IMR-90 (cell line): ENCODE measurements around the gene LGALS3. TPM values are rescaled to one million over a fixed set of nuclear protein-coding genes. Genes with fewer than 3 reads are reported as not detected.
A peak's percentile ranks its signal among the peaks of the same experiment; 100 is the strongest.

Source experiments
- ATAC-seq: fragments of 200-7000 bp; cut with Tn5 transposase; 2 replicates; pipeline ENCODE4 v1.9.1; 2020; ENCODE audit warnings: low read depth, mild to moderate bottlenecking, moderate library complexity
- BruUV-seq: library from RNA; stranded (reverse); fragments of 400-500 nt; replicated peaks from 2 replicates; lab custom pipeline; 2021; lab: Mats Ljungman, UMichigan
- CTCF ChIA-PET: fragments of 300-600 bp; formaldehyde crosslinking; extraction: SDS; loops from one replicate; lab custom pipeline; 2021; ENCODE audit warnings: antibody characterized with exemption; lab: Yijun Ruan, JAX
- POLR2A ChIA-PET: fragments of 300-600 bp; sonication (Branson Sonifier 250); formaldehyde crosslinking; loops from one replicate; lab custom pipeline; 2022; ENCODE audit warnings: antibody characterized with exemption; ENCODE audit not compliant: unreplicated experiment; lab: Charles Lee
- DNase-seq: peaks from one replicate; pipeline ENCODE4 v3.0.0; 2013
- H2AFZ ChIP-seq: replicated peaks from 2 replicates; pipeline ENCODE3; 2013; ENCODE audit warnings: low read length, mild to moderate bottlenecking; ENCODE audit not compliant: poor library complexity
- H2AK5ac ChIP-seq: 2 replicates; pipeline ENCODE4 v1.6.1; 2013; ENCODE audit warnings: low read depth, low read length, inconsistent platforms
- H2AK9ac ChIP-seq: replicated peaks from 2 replicates; pipeline ENCODE3; 2013; ENCODE audit warnings: mild to moderate bottlenecking, low read depth, low read length, moderate library complexity; ENCODE audit not compliant: poor library complexity
- H2BK120ac ChIP-seq: 2 replicates; pipeline ENCODE4 v1.6.1; 2013; ENCODE audit warnings: low read depth, low read length, inconsistent platforms
- H2BK15ac ChIP-seq: 3 replicates; pipeline ENCODE4 v1.6.1; 2013; ENCODE audit warnings: low read depth, low read length, inconsistent platforms
- H2BK20ac ChIP-seq: 2 replicates; pipeline ENCODE4 v1.6.1; 2013; ENCODE audit warnings: low read depth, mild to moderate bottlenecking, inconsistent platforms, low read length, moderate library complexity
- H2BK5ac ChIP-seq: 2 replicates; pipeline ENCODE4 v1.6.1; 2013; ENCODE audit warnings: mild to moderate bottlenecking, low read depth, low read length, inconsistent platforms; ENCODE audit not compliant: poor library complexity, severe bottlenecking
- H3K14ac ChIP-seq: replicated peaks from 2 replicates; pipeline ENCODE4 v1.6.1; 2013; ENCODE audit warnings: low read depth, low read length, inconsistent platforms
- H3K18ac ChIP-seq: 2 replicates; pipeline ENCODE4 v1.6.1; 2013; ENCODE audit warnings: low read depth, low read length, control low read depth
- H3K23ac ChIP-seq: 2 replicates; pipeline ENCODE4 v1.6.1; 2013; ENCODE audit warnings: low read depth, low read length, inconsistent platforms
- H3K27ac ChIP-seq: 2 replicates; pipeline ENCODE4 v1.5.1; 2013; ENCODE audit warnings: mild to moderate bottlenecking, control low read depth, low read length; ENCODE audit not compliant: insufficient read depth
- H3K27me3 ChIP-seq: 2 replicates; pipeline ENCODE4 v1.6.1; 2013; ENCODE audit warnings: low read length; ENCODE audit not compliant: control insufficient read depth, insufficient read depth
- H3K36me3 ChIP-seq: 2 replicates; pipeline ENCODE4 v1.6.1; 2013; ENCODE audit warnings: low read length, mixed read lengths; ENCODE audit not compliant: control insufficient read depth, insufficient read depth
- H3K4ac ChIP-seq: 2 replicates; pipeline ENCODE4 v1.6.1; 2013; ENCODE audit warnings: low read depth, low read length, inconsistent platforms
- H3K4me1 ChIP-seq: 2 replicates; pipeline ENCODE4 v1.6.1; 2013; ENCODE audit warnings: low read length, mixed read lengths; ENCODE audit not compliant: control insufficient read depth, insufficient read depth
- H3K4me2 ChIP-seq: 2 replicates; pipeline ENCODE4 v1.6.1; 2013; ENCODE audit warnings: low read depth, mild to moderate bottlenecking, control low read depth, low read length, moderate library complexity
- H3K4me3 ChIP-seq: 2 replicates; pipeline ENCODE4 v1.5.1; 2013; ENCODE audit warnings: low read depth, mild to moderate bottlenecking, control low read depth, low read length, moderate library complexity; ENCODE audit not compliant: insufficient read depth
- H3K56ac ChIP-seq: 2 replicates; pipeline ENCODE4 v1.6.1; 2013; ENCODE audit warnings: low read length, inconsistent platforms; ENCODE audit not compliant: insufficient read depth; ENCODE audit errors: extremely low read depth
- H3K79me1 ChIP-seq, 2 experiments: 2 replicates each; pipeline ENCODE4 v1.6.1; 2013; ENCODE audit warnings: low read length in 2 of 2, inconsistent platforms in 1 of 2, low read depth in 1 of 2
- H3K9ac ChIP-seq: 2 replicates; pipeline ENCODE4 v1.6.1; 2013; ENCODE audit warnings: low read depth, low read length, control low read depth
- H3K9me1 ChIP-seq: 2 replicates; pipeline ENCODE4 v1.6.1; 2013; ENCODE audit warnings: low read length, inconsistent platforms; ENCODE audit not compliant: insufficient read depth
- H3K9me3 ChIP-seq: 2 replicates; pipeline ENCODE4 v1.6.1; 2013; ENCODE audit warnings: low read length; ENCODE audit not compliant: control insufficient read depth, insufficient read depth
- H4K20me1 ChIP-seq: 2 replicates; pipeline ENCODE4 v1.6.1; 2013; ENCODE audit warnings: low read length, inconsistent platforms; ENCODE audit not compliant: insufficient read depth
- H4K5ac ChIP-seq: 2 replicates; pipeline ENCODE4 v1.6.1; 2013; ENCODE audit warnings: mild to moderate bottlenecking, low read depth, low read length, control low read depth
- H4K8ac ChIP-seq, 2 experiments: 2 replicates each; pipeline ENCODE4 v1.6.1; 2013; ENCODE audit warnings: low read depth in 2 of 2, low read length in 2 of 2, control low read depth in 1 of 2, inconsistent platforms in 1 of 2
- H4K91ac ChIP-seq: 2 replicates; pipeline ENCODE4 v1.6.1; 2013; ENCODE audit warnings: low read depth, low read length, inconsistent platforms; ENCODE audit not compliant: insufficient read depth
- BHLHE40 ChIP-seq: fragments of 150-350 bp; IDR thresholded peaks from 2 replicates; pipeline ENCODE4 v1.6.1; 2016; ENCODE audit warnings: mild to moderate bottlenecking, low read depth, low read length
- CEBPB ChIP-seq: IDR thresholded peaks from 2 replicates; pipeline ENCODE4 v1.6.1; 2012; ENCODE audit warnings: low read depth, low read length, improper control_type of control experiment
- CHD1 ChIP-seq: IDR thresholded peaks from 2 replicates; pipeline ENCODE4 v1.6.1; 2012; ENCODE audit warnings: low read depth, low read length, improper control_type of control experiment
- CTCF ChIP-seq: conservative IDR thresholded peaks from 2 replicates; pipeline ENCODE4 v1.5.1; 2012; ENCODE audit warnings: mild to moderate bottlenecking, low read depth, low read length, improper control_type of control experiment
- ELK1 ChIP-seq: fragments of 150-350 bp; IDR thresholded peaks from 2 replicates; pipeline ENCODE4 v1.6.1; 2016; ENCODE audit warnings: low read depth, mild to moderate bottlenecking, low read length, moderate library complexity, borderline replicate concordance
- FOS ChIP-seq: fragments of 150-350 bp; IDR thresholded peaks from 2 replicates; pipeline ENCODE4 v1.6.1; 2016; ENCODE audit warnings: low read depth, low read length
- MAFK ChIP-seq: IDR thresholded peaks from 2 replicates; pipeline ENCODE4 v1.6.1; 2012; ENCODE audit warnings: low read depth, low read length, improper control_type of control experiment
- MAZ ChIP-seq: IDR thresholded peaks from 2 replicates; pipeline ENCODE4 v1.6.1; 2012; ENCODE audit warnings: low read depth, mild to moderate bottlenecking, low read length, improper control_type of control experiment, moderate library complexity, borderline replicate concordance
- MXI1 ChIP-seq: IDR thresholded peaks from 2 replicates; pipeline ENCODE4 v1.6.1; 2012; ENCODE audit warnings: low read depth, mild to moderate bottlenecking, low read length, moderate library complexity, borderline replicate concordance
- NFE2L2 ChIP-seq: fragments of 150-350 bp; IDR thresholded peaks from 2 replicates; pipeline ENCODE4 v1.6.1; 2016; ENCODE audit warnings: low read depth, mild to moderate bottlenecking, low read length
- POLR2A ChIP-seq: IDR thresholded peaks from 2 replicates; pipeline ENCODE4 v1.6.1; 2012; ENCODE audit warnings: mild to moderate bottlenecking, low read depth, low read length
- RAD21 ChIP-seq: IDR thresholded peaks from 2 replicates; pipeline ENCODE4 v1.6.1; 2012; ENCODE audit warnings: low read length, improper control_type of control experiment
- RCOR1 ChIP-seq: IDR thresholded peaks from 2 replicates; pipeline ENCODE4 v1.6.1; 2012; ENCODE audit warnings: mild to moderate bottlenecking, low read length, improper control_type of control experiment; ENCODE audit not compliant: insufficient replicate concordance
- RFX5 ChIP-seq: IDR thresholded peaks from 2 replicates; pipeline ENCODE4 v1.8.0; 2012; ENCODE audit warnings: low read depth, mild to moderate bottlenecking, low read length, moderate library complexity
- SMC3 ChIP-seq: fragments of 150-350 bp; IDR thresholded peaks from 2 replicates; pipeline ENCODE4 v1.6.1; 2016; ENCODE audit warnings: low read depth, mild to moderate bottlenecking, antibody characterized with exemption, low read length, moderate library complexity
- WGBS, 2 experiments: methylation state at CpG; one replicate each; pipeline versions ENCODE4 v1.1.5 to v1.1.7; 2013; ENCODE audit warnings: missing lambda C conversion rate in 2 of 2; ENCODE audit not compliant: insufficient read length in 1 of 2; ENCODE audit errors: extremely low coverage in 2 of 2; 5-methylcytosine and 5-hydroxymethylcytosine counted together
- dilution Hi-C: fragments of 300-500 bp; cut with HindIII; formaldehyde crosslinking; loops from one replicate; pipeline ENCODE4 v1.14.3; 2018; ENCODE audit warnings: low sequenced_read_pairs; ENCODE audit not compliant: unreplicated experiment
- in situ Hi-C: fragments of 300-500 bp; cut with MboI; formaldehyde crosslinking; loops from 3 replicates; pipeline ENCODE4 v1.14.3; 2019; ENCODE audit warnings: low sequenced_read_pairs, inconsistent platforms, mixed read lengths
- intact Hi-C: fragments of 100-400 bp; cut with micrococcal nuclease; formaldehyde crosslinking; loops from 2 replicates; pipeline ENCODE4 v1.10.0; 2022
- polyA plus RNA-seq, 3 experiments: library from polyadenylated mRNA; depleted of rRNA; stranded (reverse); fragments of >200 nt; gene quantifications; 2 replicates each; pipeline ENCODE4 v1.2.3, GENCODE V29; 2012; ENCODE audit warnings: low replicate concordance in 1 of 3
- total RNA-seq: library from RNA; depleted of rRNA; stranded (reverse); fragments of >200 nt; gene quantifications from 2 replicates; pipeline ENCODE4 v1.2.3, GENCODE V29; 2012

The LGALS3 gene
- total and polyA plus RNA-seq, 2 of the 4 experiments (the other 2 are of a cell fraction) = 84.4 to 171 TPM

DNA sequence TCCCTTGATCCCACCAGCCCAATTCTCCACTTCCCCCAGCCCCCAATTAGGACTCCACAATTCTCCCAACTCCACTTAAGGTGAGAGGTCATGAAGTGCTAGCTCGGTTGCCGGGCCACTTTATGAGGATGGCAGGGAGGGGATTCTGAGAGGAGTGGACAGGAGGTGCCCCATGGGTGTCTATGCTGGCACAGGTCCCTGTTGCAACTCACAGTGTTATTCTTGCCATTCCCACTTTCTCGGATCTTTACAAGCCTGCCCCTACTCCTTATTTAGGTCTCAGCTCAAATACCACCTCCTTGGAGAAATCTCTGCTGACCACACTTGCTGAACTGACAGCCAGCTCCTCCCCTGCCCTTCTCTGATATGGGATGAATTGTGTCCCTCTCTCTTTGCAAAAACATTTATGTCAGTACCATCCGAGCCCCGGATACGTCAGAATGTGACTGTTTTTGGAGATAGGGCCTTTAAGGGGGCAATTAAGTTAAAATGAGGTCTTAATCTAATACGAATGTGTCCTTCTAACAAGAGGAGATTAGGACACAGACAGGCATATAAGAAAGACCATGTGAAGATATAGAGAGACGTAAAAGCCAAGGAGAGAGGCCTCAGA lies 4.2 kb upstream of the LGALS3 start (continued):
- TF ChIP-seq MAZ (no peak), MXI1 (no peak), NFE2L2 (no peak), RFX5 (no peak), RAD21 (no peak), CEBPB (no peak)

GRCh38 chr14:55125403-55125802 lies 3.6 kb upstream of the LGALS3 start:
- Histone ChIP-seq H3K9me3 (no peaks in the 10 kb centered on the region), H3K4ac (peak overlapping the region; percentile 36), H4K91ac (no peak overlapping the region; the same call in 1 of the 2 replicates), H2BK20ac (no peak overlapping the region), H2AK5ac (peak overlapping the region; percentile 50), H3K79me1 (peaks cover 0 to 7% of the 10 kb centered on the region in 2 experiments; a peak in 3 of 4 replicates), H4K5ac (no peak overlapping the region), H3K4me2 (no peak overlapping the region), H3K9me1 (peaks cover 5% of the 10 kb centered on the region), H3K14ac (no peak overlapping the region), H3K27me3 (no peaks in the 10 kb centered on the region), H3K23ac (no peak overlapping the region), H3K27ac (no peak overlapping the region), H2BK15ac (0 out of 3 replicates have a peak overlapping the region, but pooled peaks have one; percentile 20), H3K4me1 (peaks cover 16% of the 10 kb centered on the region), H2BK120ac (no peak overlapping the region; the same call in 1 of the 2 replicates), H3K36me3 (no peaks in the 10 kb centered on the region), H3K56ac (no peak overlapping the region), H2AK9ac (peak overlapping the region; percentile 62), H2AFZ (peak overlapping the region; percentile 38), H3K4me3 (no peak overlapping the region), H2BK5ac (no peak overlapping the region), H3K18ac (no peak overlapping the region), H4K20me1 (peaks cover 8% of the 10 kb centered on the region), H3K9ac (no peak overlapping the region), H4K8ac (no peak overlapping the region)
- in situ Hi-C loops (no loop called here), dilution Hi-C loops (no loop called here), intact Hi-C loops (loop anchor here (5.0 kb wide), 1 partner anchor 33 kb away; no protein-coding TSS in a partner anchor)
- ChIA-PET CTCF (no interaction called here), POLR2A (no interaction called here)
- WGBS, 2 experiments = 100% methylated on average over 1 of the region's 3 CpGs; no CpG with 5 or more reads in 1 of the 2 experiments
- ATAC-seq = no peak
- no TSS peak for BruUV-seq
- DNase-seq = no peak
- no peak for TF ChIP-seq MAFK
- no peak for TF ChIP-seq POLR2A
- TF ChIP-seq CTCF = no peak
- TF ChIP-seq SMC3 = no peak
- no peak for TF ChIP-seq RFX5
- no peak for TF ChIP-seq MXI1
- no peak for TF ChIP-seq FOS
- TF ChIP-seq BHLHE40 = no peak
- no peak for TF ChIP-seq MAZ
- no peak for TF ChIP-seq CHD1
- TF ChIP-seq ELK1 = no peak
- TF ChIP-seq RCOR1 = no peak
